GM21619 (cell line): Measurements from ENCODE around the gene DIP2C.
"Not testable (repeated sequence)": the region's sequence is repeated elsewhere in the genome, so short reads cannot be mapped to it uniquely, and the experiment has no call there.

Experiments
- ATAC-seq: cut with Tn5 transposase; IDR thresholded peaks from one replicate; pipeline ENCODE4 v1.9.1; 2021; ENCODE audit not compliant: unreplicated experiment

DIP2C gene

DNA sequence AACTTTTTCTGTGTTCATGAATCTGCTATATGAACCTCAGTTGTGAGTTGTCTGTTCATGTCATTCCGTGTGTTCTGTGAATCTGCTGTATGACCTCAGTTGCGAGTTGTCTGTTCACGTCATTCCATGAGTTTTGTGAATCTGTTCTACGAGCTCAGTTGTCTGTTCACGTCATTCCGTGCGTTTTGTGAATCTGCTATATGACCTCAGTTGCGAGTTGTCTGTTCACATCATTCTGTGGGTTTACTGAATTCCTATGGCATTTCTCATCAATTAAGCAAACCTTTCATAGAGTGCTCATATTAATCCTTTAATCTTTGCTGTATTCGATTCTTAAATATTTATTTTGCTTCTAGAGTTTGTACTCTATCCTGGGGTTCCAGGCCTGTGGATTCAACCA is 150.6 kb downstream of the DIP2C start:
- no peak for ATAC-seq

DNA sequence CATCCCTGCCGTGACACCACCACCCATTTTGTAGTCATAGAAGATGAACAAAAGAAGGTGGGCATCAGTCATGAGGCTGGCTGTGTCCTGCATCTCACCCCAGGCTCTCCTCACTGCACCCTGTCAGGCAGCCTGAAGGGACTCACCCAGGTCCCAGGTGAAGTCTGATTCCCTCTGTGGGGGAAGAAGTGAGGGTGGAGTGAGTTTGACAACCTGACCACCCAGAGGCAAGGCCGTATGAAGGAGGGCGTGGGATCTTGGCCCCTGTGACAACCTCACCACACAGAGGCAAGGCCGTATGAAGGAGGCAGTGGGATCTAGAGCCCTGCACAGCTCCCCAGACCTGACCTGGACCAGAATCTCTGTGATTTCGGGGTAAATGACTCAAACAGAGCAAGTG is 152.5 kb downstream of the DIP2C start:
- ATAC-seq = no peak

GRCh38 chr10:536371-536925 is 153.0 kb downstream of the DIP2C start:
- no peak for ATAC-seq

- no peak for ATAC-seq
Observed at GRCh38 chr10:535952-536351, 153.5 kb downstream of the DIP2C start.

- no peak for ATAC-seq
Observed at GRCh38 chr10:535051-535450, 154.4 kb downstream of the DIP2C start.

DNA sequence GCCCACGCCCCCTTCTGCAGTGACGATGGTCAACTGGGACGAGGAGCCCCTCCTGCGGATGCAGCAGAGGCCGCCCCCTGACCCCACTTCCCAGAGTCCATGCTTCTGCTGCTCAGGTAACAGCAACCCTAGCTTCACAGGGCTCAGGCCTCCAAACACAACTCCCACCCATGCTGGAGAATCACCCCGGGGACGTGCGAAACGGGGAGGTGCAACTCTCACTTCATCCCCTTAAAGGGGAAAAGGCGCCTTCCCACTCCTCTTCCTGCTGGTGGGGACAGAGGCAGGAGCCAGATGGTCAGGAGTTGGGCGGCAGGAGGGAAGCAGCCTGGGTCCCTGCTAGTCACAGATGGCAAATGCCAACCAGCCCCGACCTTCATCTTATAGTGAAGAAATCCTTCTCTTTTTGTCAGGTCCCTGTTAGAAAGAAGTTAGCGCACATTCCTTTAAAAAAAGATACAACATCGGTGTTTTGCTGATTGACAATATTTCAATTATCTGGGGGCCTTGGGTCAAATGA is 155.4 kb downstream of the DIP2C start:
- no peak for ATAC-seq

DNA sequence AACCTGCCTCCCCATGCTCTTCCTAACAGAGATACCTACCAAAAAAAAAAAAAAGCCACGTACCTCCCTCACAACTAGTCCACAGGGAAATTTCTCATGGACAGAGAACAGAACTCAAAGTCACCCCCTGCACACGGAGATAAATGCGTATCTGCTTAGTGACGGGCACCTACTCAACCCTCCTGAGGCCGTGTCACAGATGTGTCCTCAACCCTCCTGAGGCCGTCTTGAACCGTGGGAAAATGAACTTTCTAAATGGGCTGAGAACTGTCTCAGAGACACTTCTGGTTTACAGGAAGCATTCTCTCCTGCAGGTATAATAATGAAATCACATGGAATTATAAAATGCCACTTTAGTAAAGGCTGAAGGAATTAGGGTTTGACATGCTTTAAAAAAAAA is 155.9 kb downstream of the DIP2C start:
- ATAC-seq = no peak

GRCh38 chr10:533186-533585 is 156.3 kb downstream of the DIP2C start:
- no peak for ATAC-seq

DNA sequence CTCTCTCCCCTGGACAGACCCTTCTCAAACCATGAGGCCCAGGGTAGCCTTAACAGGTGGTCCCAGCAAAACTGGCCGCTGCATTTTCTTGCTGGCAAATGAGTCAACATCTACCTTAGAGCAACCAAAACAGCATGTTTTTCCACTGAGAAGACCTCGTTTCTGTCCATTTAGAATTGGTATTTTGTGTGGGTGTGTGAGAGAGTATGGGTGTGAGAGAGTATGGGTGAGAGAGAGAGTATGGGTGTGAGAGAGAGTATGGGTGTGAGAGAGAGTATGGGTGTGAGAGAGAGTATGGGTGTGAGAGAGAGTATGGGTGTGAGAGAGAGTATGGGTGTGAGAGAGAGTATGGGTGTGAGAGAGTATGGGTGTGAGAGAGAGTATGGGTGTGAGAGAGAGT is 157.1 kb downstream of the DIP2C start:
- ATAC-seq = not testable (repeated sequence)

GRCh38 chr10:531541-531940 is 157.9 kb downstream of the DIP2C start:
- ATAC-seq = no peak

- no peak for ATAC-seq
Observed at GRCh38 chr10:530717-531116, 158.8 kb downstream of the DIP2C start.

DNA sequence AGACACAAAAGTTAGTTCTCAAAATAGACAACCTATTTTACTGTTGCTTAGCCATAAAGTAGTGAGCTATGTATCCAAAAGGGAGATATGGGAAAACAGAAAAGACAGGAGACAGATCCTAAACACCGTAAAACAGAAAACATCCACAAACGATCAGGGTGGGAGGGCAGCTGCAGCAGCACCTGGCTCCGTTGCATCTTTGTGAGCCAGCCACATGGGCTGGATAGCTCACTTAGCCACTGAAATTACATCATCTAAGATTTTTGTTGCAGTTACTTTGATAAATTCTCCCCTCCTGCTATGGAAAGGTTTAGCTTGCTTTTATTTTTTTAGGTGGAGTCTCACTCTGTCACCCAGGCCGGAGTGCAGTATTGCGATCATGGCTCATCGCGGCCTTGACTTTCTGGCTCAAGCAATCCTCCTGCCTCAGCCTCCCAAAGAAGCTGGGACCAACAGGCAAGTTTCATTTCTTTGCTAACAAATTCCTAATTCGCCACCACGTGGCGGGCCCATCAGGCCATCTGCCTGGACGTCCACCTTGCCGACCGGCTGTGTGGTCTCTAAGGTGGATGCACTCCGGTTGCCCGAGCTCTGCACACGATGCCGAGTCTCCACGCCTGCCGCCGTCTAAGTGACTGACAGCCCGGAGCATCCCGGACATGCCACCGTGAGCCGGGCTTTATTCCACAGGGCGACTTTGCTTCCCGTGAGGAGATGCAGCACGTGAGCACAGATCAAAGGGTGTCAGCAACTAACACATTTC is 159.8 kb downstream of the DIP2C start:
- no peak for ATAC-seq

- ATAC-seq = no peak
Observed at GRCh38 chr10:528173-529165, 161.0 kb downstream of the DIP2C start.

DNA sequence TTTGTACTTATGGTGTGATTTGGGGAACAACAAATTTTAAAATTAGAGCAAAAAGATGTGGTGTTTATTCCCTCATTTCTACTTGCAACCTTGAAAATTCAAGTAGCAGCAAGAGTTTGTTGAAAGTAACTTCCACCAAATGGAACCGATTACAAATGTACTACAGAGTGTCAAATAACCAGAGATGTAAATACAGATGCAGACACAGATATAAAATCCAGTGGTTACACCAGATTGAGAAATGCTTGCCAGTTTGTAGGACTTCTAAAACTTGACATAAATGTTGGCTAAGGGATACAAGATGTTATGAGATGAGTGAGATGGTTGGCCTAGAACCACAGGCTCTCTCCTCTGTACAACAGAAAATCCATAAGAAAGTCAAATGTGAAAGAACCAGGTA is 162.1 kb downstream of the DIP2C start:
- ATAC-seq = no peak

GRCh38 chr10:526651-527312 is 162.7 kb downstream of the DIP2C start:
- ATAC-seq = no peak

DNA sequence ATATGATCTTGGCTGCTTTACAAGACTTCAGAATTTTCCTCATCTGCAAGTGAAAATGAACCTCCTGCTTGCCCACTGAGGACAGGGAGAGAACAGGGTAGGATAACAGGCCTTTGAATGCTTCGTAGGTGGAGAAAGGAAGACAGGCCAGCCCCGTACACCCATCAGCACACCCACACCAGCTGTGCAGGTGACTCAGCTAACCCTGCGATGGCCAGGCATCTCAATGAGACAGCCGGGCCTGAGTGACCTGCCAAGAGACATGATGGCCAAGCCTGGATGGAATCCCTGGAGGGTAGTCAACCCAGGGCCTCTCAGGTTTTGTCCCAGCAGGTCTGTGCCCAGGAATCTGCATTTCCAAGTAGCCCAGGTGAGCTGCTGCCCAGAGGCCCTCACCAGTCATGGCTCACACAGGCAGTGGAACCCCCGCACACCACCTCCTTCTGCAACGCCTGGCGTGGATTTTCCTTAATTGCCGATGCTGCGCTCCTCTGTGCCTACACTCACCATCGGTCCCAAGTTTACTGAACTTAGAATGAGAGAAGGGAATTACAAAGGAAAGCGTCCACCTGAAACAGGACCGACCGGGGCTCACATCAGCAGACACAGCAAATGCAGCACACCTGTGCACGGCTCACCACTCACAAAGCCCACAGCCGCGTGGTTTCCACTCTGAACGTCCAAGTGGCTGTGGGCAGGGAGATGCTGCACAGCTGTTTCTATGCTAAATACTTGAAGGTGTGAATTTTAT is 163.7 kb downstream of the DIP2C start:
- no peak for ATAC-seq

DNA sequence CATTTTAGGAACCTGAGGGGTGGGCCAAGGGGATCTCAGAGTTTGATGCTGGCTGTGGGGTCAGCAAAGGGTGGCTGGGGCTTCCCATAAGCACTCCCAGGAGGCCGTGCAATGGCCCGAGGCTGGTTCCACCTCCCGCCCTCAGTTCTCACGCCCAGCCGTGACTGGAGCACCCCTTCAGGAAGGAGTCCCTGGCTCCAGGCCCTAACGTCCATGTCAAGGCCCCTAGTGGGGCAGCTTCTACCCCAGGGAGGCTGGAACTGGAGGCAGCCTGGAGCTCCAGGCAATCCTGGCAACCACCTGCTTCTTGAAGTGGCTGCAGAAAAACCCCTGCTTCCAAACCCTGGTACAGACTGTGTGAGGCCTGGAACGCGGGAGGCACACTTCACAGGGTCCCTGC is 165.5 kb downstream of the DIP2C start:
- no peak for ATAC-seq

GRCh38 chr10:522350-522749 is 167.1 kb downstream of the DIP2C start:
- ATAC-seq = no peak

GRCh38 chr10:521261-522250 is 167.9 kb downstream of the DIP2C start:
- no peak for ATAC-seq
